GM23248 (cell line): ENCODE measurements around the gene MYO18B. TPM values are rescaled to one million over a fixed set of nuclear protein-coding genes. Genes with fewer than 3 reads are reported as not detected.

Source experiments
- DNase-seq: peaks from one replicate; pipeline ENCODE4 v3.0.0-alpha.2; 2015
- H2AFZ ChIP-seq: fragments of 200-600 bp; sonication (generic); 2 replicates; pipeline ENCODE4 v1.6.1; 2016; ENCODE audit warnings: antibody characterized with exemption
- H3F3A ChIP-seq: fragments of 200-600 bp; sonication (generic); 2 replicates; pipeline ENCODE4 v1.6.1; 2016; ENCODE audit warnings: mild to moderate bottlenecking, antibody characterized with exemption, mixed run types; ENCODE audit not compliant: insufficient read depth
- H3K27ac ChIP-seq: fragments of 200-600 bp; sonication (generic); 2 replicates; pipeline ENCODE4 v1.5.1; 2016; ENCODE audit warnings: mild to moderate bottlenecking
- H3K27me3 ChIP-seq: fragments of 200-600 bp; sonication (generic); replicated peaks from 2 replicates; pipeline ENCODE4 v1.6.1; 2016; ENCODE audit warnings: mild to moderate bottlenecking; ENCODE audit not compliant: insufficient read depth
- H3K36me3 ChIP-seq: fragments of 200-600 bp; sonication (generic); 2 replicates; pipeline ENCODE4 v1.6.1; 2016; ENCODE audit warnings: low read depth, mild to moderate bottlenecking
- H3K4me1 ChIP-seq: fragments of 200-600 bp; sonication (generic); 2 replicates; pipeline ENCODE4 v1.6.1; 2016; ENCODE audit warnings: mild to moderate bottlenecking; ENCODE audit not compliant: insufficient read depth
- H3K4me2 ChIP-seq: fragments of 200-600 bp; sonication (generic); one replicate; pipeline ENCODE4 v1.6.1; 2016; ENCODE audit warnings: mild to moderate bottlenecking; ENCODE audit not compliant: unreplicated experiment
- H3K4me3 ChIP-seq: fragments of 200-600 bp; sonication (generic); 2 replicates; pipeline ENCODE4 v1.5.1; 2016; ENCODE audit warnings: mild to moderate bottlenecking
- H3K79me2 ChIP-seq: fragments of 200-600 bp; sonication (generic); 2 replicates; pipeline ENCODE4 v1.6.1; 2016; ENCODE audit warnings: mild to moderate bottlenecking; ENCODE audit not compliant: insufficient read depth
- H3K9ac ChIP-seq: fragments of 200-600 bp; sonication (generic); 2 replicates; pipeline ENCODE4 v1.6.1; 2016; ENCODE audit warnings: mild to moderate bottlenecking
- H3K9me2 ChIP-seq: fragments of 200-600 bp; sonication (generic); 2 replicates; pipeline ENCODE4 v1.6.1; 2016; ENCODE audit warnings: mixed run types, mild to moderate bottlenecking, moderate library complexity; ENCODE audit not compliant: insufficient read depth
- H3K9me3 ChIP-seq: fragments of 200-600 bp; sonication (generic); one replicate; pipeline ENCODE4 v1.6.1; 2017; ENCODE audit warnings: low read depth
- H4K20me1 ChIP-seq: fragments of 200-600 bp; sonication (generic); 2 replicates; pipeline ENCODE4 v1.6.0; 2016; ENCODE audit not compliant: insufficient read depth
- EZH2 ChIP-seq: fragments of 200-600 bp; sonication (generic); IDR thresholded peaks from 2 replicates; pipeline ENCODE4 v1.6.1; 2018; ENCODE audit warnings: antibody characterized with exemption, mild to moderate bottlenecking; ENCODE audit not compliant: insufficient read depth, poor library complexity, severe bottlenecking
- EZH2phosphoT487 ChIP-seq: fragments of 200-600 bp; sonication (generic); IDR thresholded peaks from 2 replicates; pipeline ENCODE4 v1.6.1; 2018; ENCODE audit warnings: antibody characterized with exemption, moderate library complexity, mild to moderate bottlenecking, low read depth; ENCODE audit not compliant: insufficient read depth
- WGBS, 2 experiments: methylation state at CpG; one replicate each; pipeline ENCODE4 v1.1.6; 2015 to 2017; ENCODE audit warnings: low lambda C conversion rate in 2 of 2, low coverage in 1 of 2; ENCODE audit errors: missing lambda C conversion rate in 2 of 2; 5-methylcytosine and 5-hydroxymethylcytosine counted together
- in situ Hi-C: fragments of 300-500 bp; cut with MboI; formaldehyde crosslinking; loops from 2 replicates; pipeline ENCODE4 v1.15.0; 2020
- polyA plus RNA-seq: library from polyadenylated mRNA; unstranded; fragments of >200 nt; fragmentation: Nextera tagmentation; extraction: Ambion mirVana; gene quantifications from 2 replicates; pipeline ENCODE4 v1.2.1, GENCODE V29; 2016
- total RNA-seq: library from RNA; depleted of rRNA; stranded (reverse); fragments of >200 nt; shearing (Covaris generic); gene quantifications from 2 replicates; pipeline ENCODE4 v1.2.3, GENCODE V29; 2014

Gene MYO18B
- total and polyA plus RNA-seq, 2 experiments from 2014 or later: not detected

DNA sequence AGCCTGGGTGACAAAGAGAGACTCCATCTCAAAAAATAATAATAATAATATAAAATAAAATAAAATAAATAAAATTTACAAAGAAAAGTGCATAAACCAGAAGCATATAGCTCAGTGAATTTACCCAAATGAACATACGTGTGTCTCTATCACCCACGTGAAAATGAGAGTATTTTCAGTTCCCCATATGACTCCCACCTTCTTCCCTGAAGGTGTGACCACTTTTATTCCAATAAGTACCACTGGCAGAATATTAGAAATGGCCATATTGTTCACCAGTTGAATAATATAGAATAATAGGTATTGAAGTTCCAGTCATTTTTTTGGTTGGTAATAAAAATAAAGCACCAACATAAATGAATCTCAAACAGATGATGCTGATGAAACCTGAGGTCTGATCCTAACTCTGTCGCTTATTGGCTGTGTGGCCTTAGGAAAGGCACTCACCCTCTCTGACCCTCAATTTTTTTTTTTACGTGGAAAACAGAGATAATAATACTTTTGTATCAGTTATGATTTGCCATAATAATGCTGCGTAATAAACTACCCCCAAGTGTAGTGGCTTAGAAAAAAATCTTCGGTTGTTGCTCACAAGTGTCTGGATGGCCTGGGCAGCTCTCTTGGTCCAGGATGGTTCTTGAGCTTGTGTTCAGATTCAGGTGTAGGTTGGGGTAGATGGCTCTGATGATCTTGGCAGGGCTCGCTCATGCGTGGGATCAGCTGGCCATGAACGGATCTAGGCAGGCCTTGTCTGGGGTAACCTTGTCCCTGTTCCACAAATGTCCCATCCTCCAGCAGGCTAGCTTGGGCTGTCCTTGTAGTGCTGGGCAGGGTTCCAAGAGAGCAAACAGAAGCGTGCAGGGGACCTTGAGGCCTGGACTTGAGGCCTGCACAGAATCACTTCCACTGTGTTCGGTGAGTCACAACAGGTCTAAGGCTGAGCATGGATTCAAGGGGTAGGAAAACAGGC, 88.1 kb downstream of the MYO18B start:
- Histone ChIP-seq H3K4me2 (no peak overlapping the region), H3K9me3 (no peaks in the 10 kb centered on the region), H3K36me3 (no peaks in the 10 kb centered on the region), H3K4me1 (no peaks in the 10 kb centered on the region), H3F3A (no peaks in the 10 kb centered on the region), H3K9ac (no peak overlapping the region), H4K20me1 (no peaks in the 10 kb centered on the region), H3K9me2 (no peaks in the 10 kb centered on the region), H2AFZ (no peak overlapping the region), H3K4me3 (no peak overlapping the region), H3K27me3 (no peaks in the 10 kb centered on the region), H3K79me2 (no peaks in the 10 kb centered on the region), H3K27ac (no peak overlapping the region)
- in situ Hi-C loops: no loop called here
- no peak for TF ChIP-seq EZH2
- TF ChIP-seq EZH2phosphoT487: no peak
- 53 to 61% methylated on average over 11 of the region's 11 CpGs for WGBS, 2 experiments
- no peak for DNase-seq

DNA sequence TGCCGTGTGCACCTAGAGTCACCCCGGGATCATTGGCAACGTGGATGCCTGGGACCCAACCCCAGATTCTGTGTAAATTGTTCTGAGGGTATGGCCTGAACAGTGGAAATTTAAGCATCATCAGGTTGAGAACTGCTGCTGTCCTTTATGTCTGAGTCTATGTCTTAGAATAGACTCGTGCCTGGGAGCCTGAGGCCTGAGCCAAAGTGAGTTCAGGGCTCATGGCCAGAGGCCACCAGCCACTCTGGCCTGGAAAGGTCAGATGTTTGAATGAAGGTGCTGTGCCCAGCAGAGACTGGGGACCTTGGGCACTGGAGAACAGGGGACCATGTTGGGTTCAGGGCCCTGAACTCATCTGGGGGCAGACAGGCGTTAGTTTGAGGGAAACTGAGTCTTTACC, 91.1 kb downstream of the MYO18B start:
- H4K20me1 ChIP-seq: no peaks in the 10 kb centered on the region
- H3K9me3 ChIP-seq: no peaks in the 10 kb centered on the region
- TF ChIP-seq EZH2 (no peak), EZH2phosphoT487 (no peak)
- H3K4me2 ChIP-seq: no peak overlapping the region
- H3K27me3 ChIP-seq: no peaks in the 10 kb centered on the region
- 31 to 34% methylated on average over 5 of the region's 5 CpGs for WGBS, 2 experiments
- H3K9ac ChIP-seq: no peak overlapping the region
- no peaks in the 10 kb centered on the region for H3F3A ChIP-seq
- no peaks in the 10 kb centered on the region for H3K79me2 ChIP-seq
- H3K4me1 ChIP-seq: no peaks in the 10 kb centered on the region
- no peaks in the 10 kb centered on the region for H3K36me3 ChIP-seq
- no peak overlapping the region for H3K27ac ChIP-seq
- H2AFZ ChIP-seq: no peak overlapping the region
- H3K4me3 ChIP-seq: no peak overlapping the region
- no peak for DNase-seq
- in situ Hi-C loops: no loop called here
- H3K9me2 ChIP-seq: no peaks in the 10 kb centered on the region

DNA sequence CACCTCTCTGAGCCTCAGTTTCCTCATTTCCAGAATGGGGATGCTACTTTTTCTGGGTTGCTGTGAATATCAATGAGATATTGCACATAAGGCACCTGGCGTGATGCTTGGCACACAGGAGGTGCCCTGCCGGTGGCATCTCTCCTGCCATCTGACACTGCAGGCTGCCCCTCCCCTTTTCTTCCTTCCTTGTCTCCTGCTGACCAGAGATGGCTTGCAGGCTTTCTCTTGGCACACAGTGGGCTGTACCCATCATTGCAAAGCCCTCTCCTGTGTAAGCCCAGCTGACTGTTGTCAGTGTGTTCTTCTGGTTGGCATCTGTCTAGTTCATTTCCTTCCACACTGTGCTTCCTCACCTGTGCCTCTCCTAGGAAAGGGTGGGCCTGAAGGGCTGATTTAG, 91.7 kb downstream of the MYO18B start:
- Histone ChIP-seq H3K4me3 (no peak overlapping the region), H3K79me2 (no peaks in the 10 kb centered on the region), H3K27ac (no peak overlapping the region), H3K9me2 (no peaks in the 10 kb centered on the region), H3K4me2 (no peak overlapping the region), H3K36me3 (no peaks in the 10 kb centered on the region), H2AFZ (no peak overlapping the region), H3K27me3 (no peaks in the 10 kb centered on the region), H3K4me1 (no peaks in the 10 kb centered on the region), H4K20me1 (no peaks in the 10 kb centered on the region), H3K9ac (no peak overlapping the region), H3F3A (no peaks in the 10 kb centered on the region), H3K9me3 (no peaks in the 10 kb centered on the region)
- in situ Hi-C loops: no loop called here
- DNase-seq: no peak
- TF ChIP-seq EZH2phosphoT487 (no peak), EZH2 (no peak)
- 33 to 49% methylated on average over 2 of the region's 2 CpGs for WGBS, 2 experiments

DNA sequence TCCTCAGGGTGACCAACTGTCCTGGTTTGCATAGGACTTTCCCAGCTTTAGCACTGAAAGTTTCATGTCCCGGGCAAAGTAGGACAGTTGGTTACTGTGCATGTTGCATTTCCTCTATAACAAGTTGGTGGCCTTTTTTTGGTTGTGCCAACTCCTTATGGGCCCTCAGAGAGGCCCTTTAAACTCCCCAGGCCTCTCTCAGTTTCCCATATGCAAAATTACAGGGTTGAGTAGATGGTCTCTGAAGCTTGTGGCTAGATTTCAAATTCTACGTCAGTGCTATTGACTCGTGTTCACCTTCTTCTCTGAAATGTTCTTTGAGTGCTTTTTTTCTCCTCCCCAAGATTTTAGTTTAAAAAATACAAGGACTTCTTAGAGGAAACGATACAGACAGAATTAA, 92.5 kb downstream of the MYO18B start:
- Histone ChIP-seq H2AFZ (no peak overlapping the region), H3K4me2 (no peak overlapping the region), H3K36me3 (no peaks in the 10 kb centered on the region), H3K4me1 (no peaks in the 10 kb centered on the region), H3K79me2 (no peaks in the 10 kb centered on the region), H3K4me3 (no peak overlapping the region), H4K20me1 (no peaks in the 10 kb centered on the region), H3K27me3 (no peaks in the 10 kb centered on the region), H3K9ac (no peak overlapping the region), H3K9me3 (no peaks in the 10 kb centered on the region), H3K9me2 (no peaks in the 10 kb centered on the region), H3K27ac (no peak overlapping the region), H3F3A (no peaks in the 10 kb centered on the region)
- no peak for DNase-seq
- in situ Hi-C loops: no loop called here
- TF ChIP-seq EZH2 (no peak), EZH2phosphoT487 (no peak)
- 36 to 49% methylated on average over 4 of the region's 4 CpGs for WGBS, 2 experiments
